IPS-NIHi7 (cell line): ENCODE results near the gene NT5C.
"Not testable (repeated sequence)": the region's sequence is repeated elsewhere in the genome, so short reads cannot be mapped to it uniquely, and the experiment has no call there.

Source experiments
- DNase-seq: peaks from one replicate; pipeline ENCODE4 v3.0.0; 2012; ENCODE audit warnings: mixed read lengths; ENCODE audit errors: extremely low spot score

The NT5C gene

DNA sequence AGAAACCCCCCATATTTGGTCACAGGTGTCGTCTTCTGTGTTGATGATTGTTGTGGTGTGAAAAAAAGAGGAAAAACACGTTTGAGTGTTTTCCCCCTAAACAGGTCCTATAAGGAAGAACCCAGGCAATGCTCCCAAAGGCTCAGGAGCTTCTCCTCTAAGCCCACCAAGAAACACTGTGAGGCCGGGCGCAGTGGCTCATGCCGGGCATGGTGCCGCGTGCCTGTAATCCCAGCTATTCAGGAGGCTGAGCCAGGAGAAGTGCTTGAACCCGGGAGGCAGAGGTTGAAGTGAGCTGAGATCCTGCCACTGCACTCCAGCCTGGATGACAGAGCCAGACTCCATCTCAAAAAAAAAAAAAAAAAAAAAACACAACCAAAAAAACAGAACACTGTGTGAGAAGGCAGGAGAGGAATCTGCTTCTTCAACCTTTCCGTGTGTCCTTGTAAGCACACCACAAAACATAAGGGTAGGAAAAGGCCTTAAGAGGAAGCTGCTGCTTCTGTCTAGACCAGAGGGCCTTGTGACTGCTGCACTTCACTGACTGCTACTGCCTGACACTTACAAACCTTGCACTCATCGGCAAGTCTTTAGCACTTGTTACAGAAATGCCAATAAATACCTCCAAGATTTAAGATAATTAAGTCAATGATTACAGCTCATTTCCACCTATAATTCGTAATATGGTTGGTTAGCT, 13.4 kb upstream of the NT5C start:
- no peak for DNase-seq

DNA sequence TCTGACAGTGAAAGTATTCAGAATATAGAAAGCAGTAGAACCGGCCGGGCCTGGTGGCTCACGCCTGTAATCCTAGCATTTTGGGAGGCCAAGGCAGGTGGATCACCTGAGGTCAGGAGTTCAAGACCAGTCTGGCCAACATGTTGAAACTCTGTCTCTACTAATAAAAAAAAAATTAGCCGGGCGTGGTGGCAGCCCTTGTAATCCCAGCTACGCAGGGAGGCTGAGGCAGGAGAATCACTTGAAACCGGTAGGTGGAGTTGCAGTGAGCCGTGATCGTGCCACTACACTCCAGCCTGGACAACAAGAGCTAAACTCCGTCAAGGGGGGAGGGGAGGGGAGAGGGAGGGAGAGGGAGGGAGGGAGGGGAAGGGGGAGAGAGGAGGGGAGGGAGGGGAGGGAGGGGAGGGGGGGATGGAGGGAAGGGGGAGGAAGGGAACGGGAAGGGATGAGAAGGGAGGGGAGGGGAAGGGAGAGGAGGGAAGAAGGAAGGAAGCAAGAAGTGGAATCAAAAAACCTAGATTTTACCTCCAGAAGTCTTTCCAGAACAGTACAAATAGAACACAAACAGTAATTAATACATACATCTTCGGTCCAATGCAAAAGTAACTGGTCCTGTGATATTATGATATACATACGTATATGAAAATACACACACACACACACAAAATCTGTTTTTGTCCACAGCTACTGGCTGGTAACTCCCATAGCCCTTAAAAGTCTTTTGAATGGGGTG, 10.9 kb upstream of the NT5C start:
- DNase-seq, result no peak

DNA sequence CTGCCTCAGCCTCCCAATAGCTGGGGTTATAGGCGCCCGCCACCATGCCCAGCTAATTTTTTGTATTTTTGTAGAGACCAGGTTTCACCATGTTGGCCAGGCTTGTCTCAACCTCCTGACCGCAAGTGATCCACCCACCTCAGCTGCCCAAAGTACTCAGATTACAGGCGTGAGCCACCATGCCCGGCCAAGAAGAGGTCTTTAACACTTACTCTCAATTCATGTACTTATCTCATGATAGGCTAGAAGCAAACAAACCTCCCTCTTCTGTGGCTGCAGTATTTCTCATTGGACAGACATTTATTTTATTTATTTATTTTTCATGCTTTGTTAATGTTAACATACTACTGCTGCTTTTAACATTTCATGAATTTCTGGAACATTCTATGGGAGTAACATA, 7.0 kb upstream of the NT5C start:
- DNase-seq, result no peak

DNA sequence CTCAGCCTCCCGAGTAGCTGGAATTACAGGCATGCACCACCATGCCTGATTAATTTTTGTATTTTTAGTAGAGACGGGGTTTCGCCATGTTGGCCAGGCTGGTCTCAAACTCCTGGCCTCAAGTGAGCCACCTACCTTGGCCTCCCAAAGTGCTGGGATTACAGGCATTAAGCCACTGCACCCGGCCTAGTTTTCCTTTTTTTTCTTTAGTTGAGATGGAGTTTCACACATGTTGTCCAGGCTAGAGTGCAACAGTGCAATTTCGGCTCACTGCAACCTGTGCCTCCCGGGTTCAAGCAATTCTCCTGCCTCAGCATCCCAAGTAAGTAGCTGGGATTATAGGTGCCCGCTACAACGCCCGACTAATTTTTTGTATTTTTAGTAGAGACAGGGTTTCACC, 6.2 kb upstream of the NT5C start:
- not testable (repeated sequence) for DNase-seq

- DNase-seq, result no peak
Measured at GRCh38 chr17:75135946-75136345, 4.4 kb upstream of the NT5C start.

GRCh38 chr17:75135452-75135851, 3.9 kb upstream of the NT5C start:
- no peak for DNase-seq

DNA sequence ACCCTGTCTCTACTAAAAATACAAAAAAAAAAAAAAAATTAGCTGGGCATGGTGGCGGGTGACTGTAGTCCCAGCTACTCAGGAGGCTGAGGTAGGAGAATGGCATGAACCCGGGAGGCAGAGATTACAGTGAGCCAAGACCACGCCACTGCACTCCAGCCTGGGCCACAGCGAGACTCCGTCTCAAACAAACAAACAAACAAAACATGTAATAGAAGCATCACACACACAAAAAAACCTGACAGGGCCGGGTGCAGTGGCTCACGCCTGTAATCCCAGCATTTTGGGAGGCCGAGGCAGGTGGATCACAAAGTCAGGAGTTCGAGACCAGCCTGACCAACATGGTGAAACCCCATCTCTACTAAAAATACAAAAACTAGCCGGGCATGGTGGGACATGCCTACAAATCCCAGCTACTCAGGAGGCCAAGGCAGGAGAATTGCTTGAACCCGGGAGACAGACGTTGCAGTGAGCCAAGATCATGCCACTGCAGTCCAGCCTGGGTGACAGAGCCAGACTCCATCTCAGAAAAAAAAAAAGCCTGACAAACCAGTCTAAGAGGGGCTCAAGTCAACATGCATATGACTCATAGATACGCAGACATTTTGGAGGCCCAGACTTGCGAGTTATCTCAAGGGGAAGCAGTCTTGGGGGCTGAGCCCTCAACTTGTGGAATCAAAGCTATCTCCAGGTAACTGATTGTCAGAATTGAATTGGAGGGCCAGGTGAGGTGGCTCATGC, 2.2 kb upstream of the NT5C start:
- not testable (repeated sequence) for DNase-seq

DNA sequence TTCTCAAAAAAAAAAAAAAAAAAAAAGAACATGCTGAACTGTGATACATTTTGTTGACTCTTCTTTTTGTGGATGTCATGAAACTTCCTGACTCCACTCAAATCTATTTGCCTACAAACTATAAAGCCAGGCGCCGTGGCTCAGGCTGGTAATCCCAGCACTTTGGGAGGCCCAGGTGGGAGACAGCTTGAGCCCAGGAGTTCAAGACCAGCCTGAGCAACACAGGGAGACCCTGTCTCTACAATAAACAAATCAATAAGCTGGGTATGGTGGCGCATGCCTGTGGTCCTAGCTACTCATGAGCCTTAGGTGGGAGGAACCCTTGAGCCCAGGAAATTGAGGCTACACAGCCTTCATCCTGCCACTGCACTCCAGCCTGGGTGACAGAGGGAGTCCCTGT, 1.5 kb upstream of the NT5C start:
- no peak for DNase-seq

DNA sequence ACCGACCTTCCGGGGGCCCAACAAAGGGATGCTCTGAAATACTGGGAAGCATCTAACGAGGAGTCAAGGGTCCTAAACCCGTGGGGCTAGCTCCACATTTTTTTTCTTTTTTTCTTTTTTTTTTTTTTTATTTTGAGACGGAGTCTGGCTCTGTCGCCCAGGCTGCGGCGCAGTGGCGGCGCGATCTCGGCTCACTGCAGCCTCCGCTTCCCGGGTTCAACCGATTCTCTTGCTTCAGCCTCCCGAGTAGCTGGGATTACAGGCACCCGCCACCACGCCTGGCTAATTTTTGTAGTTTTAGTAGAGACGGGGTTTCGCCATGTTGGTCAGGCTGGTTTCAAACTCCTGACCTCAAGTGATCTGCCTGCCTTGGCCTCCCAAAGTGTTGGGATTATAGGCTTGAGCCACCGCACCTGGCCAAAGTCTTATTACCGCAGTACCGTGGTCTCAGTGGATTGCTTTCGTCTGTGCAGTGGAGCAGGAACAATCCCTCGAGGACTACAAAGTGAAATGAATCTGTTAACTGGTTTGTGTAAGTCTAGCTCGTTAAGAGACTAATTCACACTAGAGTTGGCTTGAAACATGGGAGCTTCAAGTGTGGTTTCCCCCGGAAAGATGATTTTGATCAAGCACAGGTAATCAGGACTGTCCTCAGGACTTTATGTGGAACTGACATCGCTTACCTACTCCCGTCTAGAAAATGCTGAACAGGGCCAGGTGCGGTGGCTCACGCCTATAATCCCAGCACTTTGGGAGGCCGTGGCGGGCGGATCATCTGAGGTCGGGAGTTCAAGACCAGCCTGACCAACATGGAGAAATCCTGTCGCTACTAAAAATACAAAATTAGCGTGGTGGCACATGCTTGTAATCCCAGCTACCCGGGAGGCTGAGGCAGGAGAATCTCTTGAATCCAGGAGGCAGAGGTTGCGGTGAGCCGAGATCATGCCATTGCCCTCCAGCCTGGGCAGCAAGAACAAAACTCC, 767 bp upstream of the NT5C start:
- not testable (repeated sequence) for DNase-seq

GRCh38 chr17:75130632-75131277, 787 bp downstream of the NT5C start:
- peak; percentile 72 for DNase-seq

DNA sequence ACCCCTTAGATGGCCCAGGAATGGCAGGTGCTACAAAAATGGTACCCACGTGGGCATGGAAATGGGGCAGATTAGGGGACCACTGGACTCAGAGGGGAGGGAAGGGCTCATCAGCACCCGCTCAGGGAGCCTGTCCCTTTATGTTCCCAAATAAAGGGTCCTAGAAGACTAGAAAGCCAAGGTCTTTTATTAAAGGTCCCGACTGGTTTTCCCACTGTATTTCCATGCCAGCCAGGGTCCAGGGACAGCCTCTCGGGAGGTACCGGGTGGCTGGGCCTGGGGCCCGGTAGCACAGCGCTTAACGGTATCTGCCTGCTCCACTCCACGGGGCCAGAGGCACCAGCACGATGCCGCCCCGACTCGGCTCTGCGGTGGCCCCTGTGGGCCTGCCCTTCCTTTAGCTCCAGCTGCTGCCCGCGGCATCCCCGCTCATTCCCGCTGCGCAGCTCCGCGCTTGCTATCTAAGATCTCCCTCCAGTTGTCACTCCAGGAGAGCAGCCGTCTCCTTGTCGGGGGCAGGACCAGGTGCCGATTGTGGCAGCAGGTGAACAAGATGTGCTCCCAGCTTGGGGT, 1.4 kb downstream of the NT5C start:
- no peak for DNase-seq

GRCh38 chr17:75129576-75129975, 2.0 kb downstream of the NT5C start:
- DNase-seq, result no peak

- DNase-seq, result no peak
Measured at GRCh38 chr17:75128694-75129505, 2.6 kb downstream of the NT5C start.

GRCh38 chr17:75127936-75128335, 3.6 kb downstream of the NT5C start:
- not testable (repeated sequence) for DNase-seq

GRCh38 chr17:75126954-75127353, 4.6 kb downstream of the NT5C start:
- DNase-seq, result no peak

DNA sequence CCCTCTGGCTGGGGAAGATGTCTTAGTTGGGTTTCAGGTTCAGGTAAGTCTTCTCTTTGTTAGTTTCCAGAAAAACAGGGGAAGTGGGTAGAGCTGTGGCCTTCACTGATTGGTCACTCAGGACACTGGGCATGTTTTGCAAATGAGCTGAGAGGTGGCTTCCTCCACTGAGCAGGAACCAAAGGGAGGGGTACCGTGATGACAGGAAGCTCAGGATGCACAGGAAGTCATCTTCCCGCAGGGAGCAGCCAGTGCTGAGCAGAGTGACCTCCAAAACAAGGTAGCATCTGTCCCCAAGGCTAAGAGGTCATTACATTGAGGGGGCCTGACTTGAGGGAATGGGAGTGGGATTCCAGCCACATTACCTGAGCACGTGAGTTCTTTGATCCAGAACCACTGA, 5.6 kb downstream of the NT5C start:
- no peak for DNase-seq

DNA sequence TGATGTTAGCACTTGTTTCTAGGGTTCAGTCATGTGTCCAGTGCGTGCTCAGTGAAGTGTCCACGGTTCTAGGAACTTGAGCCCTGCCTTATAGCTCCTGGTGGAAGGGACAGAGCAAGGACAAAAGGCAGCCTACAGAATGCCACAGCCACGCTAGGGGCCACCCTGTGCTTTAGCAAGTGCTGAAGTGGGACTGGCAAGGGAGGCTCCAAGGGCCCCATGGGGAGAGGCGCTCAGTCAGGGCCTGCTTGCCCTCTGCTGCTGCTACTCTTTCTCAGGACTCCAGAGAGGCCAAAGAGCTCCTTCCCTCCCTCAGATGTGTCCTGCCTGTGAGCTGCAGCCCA, 6.8 kb downstream of the NT5C start:
- no peak for DNase-seq

- DNase-seq, result no peak
Measured at GRCh38 chr17:75124041-75124818, 7.3 kb downstream of the NT5C start.

GRCh38 chr17:75118307-75118706, 13.2 kb downstream of the NT5C start:
- no peak for DNase-seq
